HepG2 (cell line): ENCODE results near the gene PRR12. TPM values are rescaled to one million over a fixed set of nuclear protein-coding genes. Genes with fewer than 3 reads are reported as not detected.
A peak's percentile ranks its signal among the peaks of the same experiment; 100 is the strongest.

ENCODE experiments used
- MAFG ChIP-seq: sonication (generic); formaldehyde crosslinking; IDR thresholded peaks from 2 replicates; pipeline ENCODE4 v1.5.1; 2020; ENCODE audit warnings: mild to moderate bottlenecking, missing genetic modification reagents
- PHF20 ChIP-seq: sonication (generic); formaldehyde crosslinking; IDR thresholded peaks from 2 replicates; pipeline ENCODE4 v1.5.0; 2020; ENCODE audit warnings: mild to moderate bottlenecking, missing genetic modification reagents
- PHF21A ChIP-seq: sonication (generic); formaldehyde crosslinking; IDR thresholded peaks from 2 replicates; pipeline ENCODE4 v1.5.0; 2020; ENCODE audit warnings: mild to moderate bottlenecking, missing genetic modification reagents
- RELA ChIP-seq: sonication (generic); formaldehyde crosslinking; IDR thresholded peaks from 2 replicates; pipeline ENCODE4 v1.4.0; 2020; ENCODE audit warnings: missing genetic modification reagents
- SMC3 ChIP-seq: IDR thresholded peaks from 2 replicates; pipeline ENCODE4 v1.6.1; 2011; ENCODE audit warnings: low read length, improper control_type of control experiment
- SP1 ChIP-seq, 2 experiments: fragments of 450-650 bp in 1 of 2; sonication (generic) in 1 of 2; formaldehyde crosslinking in 1 of 2; IDR thresholded peaks; 2 replicates each; pipeline versions ENCODE4 v1.4.0 to v1.6.1; 2016 to 2020; ENCODE audit warnings: missing genetic modification reagents in 1 of 2
- SRSF4 ChIP-seq: fragments of 200-400 bp; formaldehyde crosslinking; IDR thresholded peaks from one replicate; pipeline ENCODE4 v1.6.1; 2018; ENCODE audit warnings: mild to moderate bottlenecking, low read depth, low read length, moderate library complexity; ENCODE audit not compliant: poor library complexity, severe bottlenecking
- ZNF331 ChIP-seq: sonication (generic); formaldehyde crosslinking; IDR thresholded peaks from 2 replicates; pipeline ENCODE4 v1.4.0; 2020; ENCODE audit warnings: missing genetic modification reagents
- ZNF501 ChIP-seq: sonication (generic); formaldehyde crosslinking; IDR thresholded peaks from 2 replicates; pipeline ENCODE4 v1.5.1; 2020; ENCODE audit warnings: mild to moderate bottlenecking, moderate library complexity, missing genetic modification reagents
- ZNF562 ChIP-seq: sonication (generic); formaldehyde crosslinking; IDR thresholded peaks from 2 replicates; pipeline ENCODE4 v1.8.0; 2022; ENCODE audit warnings: missing genetic modification reagents, borderline replicate concordance
- ZNF7 ChIP-seq: IDR thresholded peaks from 2 replicates; pipeline ENCODE4 v1.6.1; 2016; ENCODE audit warnings: missing biosample characterization, missing genetic modification reagents
- polyA plus RNA-seq, 8 experiments: library from polyadenylated mRNA; depleted of rRNA in 3 of 8; stranded (reverse) in 7 of 8; unstranded in 1 of 8; fragments of >200 nt; fragmentation: Illumina TruSeq in 4 of 8; extraction: Trizol in 4 of 8; gene quantifications; 2 replicates each; pipeline versions ENCODE4 v1.2.1 to v1.2.3, GENCODE V29; 2011 to 2016; ENCODE audit warnings: low read depth in 4 of 8, missing spikeins in 1 of 8, mixed read lengths in 1 of 8; ENCODE audit not compliant: insufficient read depth in 1 of 8
- total RNA-seq, 5 experiments: library from RNA; depleted of rRNA; stranded (reverse); fragments of >200 nt; fragmentation: Illumina TruSeq; extraction: Trizol; gene quantifications; 2 replicates each; pipeline ENCODE4 v1.2.3, GENCODE V29; 2016; ENCODE audit warnings: low read depth in 1 of 5
- TF ChIP-seq, protein P1 (sequence below): sonication (generic); formaldehyde crosslinking; IDR thresholded peaks from 2 replicates; pipeline ENCODE4 v1.9.0; 2021; ENCODE audit warnings: missing genetic modification reagents, borderline replicate concordance
- TF ChIP-seq, protein P2 (sequence below): sonication (generic); formaldehyde crosslinking; IDR thresholded peaks from 2 replicates; pipeline ENCODE4 v1.8.1; 2023; ENCODE audit warnings: mild to moderate bottlenecking, inconsistent platforms, moderate library complexity, missing genetic modification reagents, borderline replicate concordance
- TF ChIP-seq, protein P3 (sequence below): sonication (generic); formaldehyde crosslinking; IDR thresholded peaks from 2 replicates; pipeline ENCODE4 v1.5.0; 2020; ENCODE audit warnings: mild to moderate bottlenecking, missing genetic modification reagents, borderline replicate concordance
- TF ChIP-seq, protein P4 (sequence below): sonication (generic); formaldehyde crosslinking; conservative IDR thresholded peaks from 2 replicates; pipeline ENCODE4 v1.4.0; 2020; ENCODE audit warnings: missing genetic modification reagents
- TF ChIP-seq, protein P5 (sequence below): IDR thresholded peaks from 2 replicates; pipeline ENCODE4 v1.6.1; 2012; ENCODE audit warnings: low read depth, low read length, improper control_type of control experiment
- TF ChIP-seq, protein P6 (sequence below): IDR thresholded peaks from 2 replicates; pipeline ENCODE4 v1.6.1; 2016; ENCODE audit warnings: low read depth

PRR12 gene
- total and polyA plus RNA-seq, 2 of the 13 experiments (the other 11 are each of a cell fraction or from before 2014, with no cell fraction given), result 0.62 to 1.5 TPM

DNA sequence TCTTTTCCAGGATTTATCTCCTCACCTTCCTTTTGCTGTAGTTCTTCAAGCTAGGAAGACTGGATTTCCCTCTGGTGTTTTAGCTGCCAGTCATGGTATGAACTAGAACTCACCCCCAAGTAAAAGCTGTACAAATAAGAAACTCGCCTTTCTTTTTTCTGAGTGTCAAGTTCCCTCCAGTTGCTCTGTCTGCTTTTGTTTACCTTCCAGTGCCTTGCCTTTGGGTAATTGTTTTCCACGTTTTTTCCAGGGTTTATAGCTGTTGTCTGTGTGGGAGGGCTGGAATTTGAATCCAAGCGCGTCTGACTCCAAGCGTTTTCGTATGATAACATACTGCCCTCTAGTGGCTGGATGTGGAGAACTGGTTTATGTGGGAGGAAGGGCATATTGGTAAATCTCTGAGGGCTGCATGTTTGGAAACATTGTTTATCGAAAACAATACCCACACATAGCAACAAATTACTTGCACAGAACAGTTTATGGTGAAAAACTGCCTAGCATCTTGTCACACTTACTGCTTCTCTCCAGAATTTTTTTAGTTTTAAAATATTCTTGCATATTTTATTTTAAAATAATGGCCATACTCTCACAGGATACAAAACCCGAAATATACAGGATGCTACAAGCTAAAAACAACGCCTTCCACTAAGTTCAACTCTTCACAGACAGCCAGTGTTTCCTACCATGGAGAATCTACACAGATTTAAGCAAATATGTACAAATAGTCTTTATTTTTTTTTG is 44.0 kb upstream of the PRR12 start (continued):
- TF ChIP-seq ZNF7 (CRISPR knock-in tag) (no peak), MAFG (CRISPR knock-in tag) (no peak), PHF21A (no peak), ZNF562 (CRISPR knock-in tag) (no peak), SRSF4 (no peak), SMC3 (peak; percentile 94), ZNF501 (CRISPR knock-in tag) (no peak), PHF20 (CRISPR knock-in tag) (no peak), RELA (CRISPR knock-in tag) (no peak), SP1 (IDR thresholded peaks at IDR 0.05) (no peak), SP1 (CRISPR knock-in tag; IDR thresholded peaks at IDR 0.05) (no peak), ZNF331 (no peak)
- TF ChIP-seq, protein P1, sequence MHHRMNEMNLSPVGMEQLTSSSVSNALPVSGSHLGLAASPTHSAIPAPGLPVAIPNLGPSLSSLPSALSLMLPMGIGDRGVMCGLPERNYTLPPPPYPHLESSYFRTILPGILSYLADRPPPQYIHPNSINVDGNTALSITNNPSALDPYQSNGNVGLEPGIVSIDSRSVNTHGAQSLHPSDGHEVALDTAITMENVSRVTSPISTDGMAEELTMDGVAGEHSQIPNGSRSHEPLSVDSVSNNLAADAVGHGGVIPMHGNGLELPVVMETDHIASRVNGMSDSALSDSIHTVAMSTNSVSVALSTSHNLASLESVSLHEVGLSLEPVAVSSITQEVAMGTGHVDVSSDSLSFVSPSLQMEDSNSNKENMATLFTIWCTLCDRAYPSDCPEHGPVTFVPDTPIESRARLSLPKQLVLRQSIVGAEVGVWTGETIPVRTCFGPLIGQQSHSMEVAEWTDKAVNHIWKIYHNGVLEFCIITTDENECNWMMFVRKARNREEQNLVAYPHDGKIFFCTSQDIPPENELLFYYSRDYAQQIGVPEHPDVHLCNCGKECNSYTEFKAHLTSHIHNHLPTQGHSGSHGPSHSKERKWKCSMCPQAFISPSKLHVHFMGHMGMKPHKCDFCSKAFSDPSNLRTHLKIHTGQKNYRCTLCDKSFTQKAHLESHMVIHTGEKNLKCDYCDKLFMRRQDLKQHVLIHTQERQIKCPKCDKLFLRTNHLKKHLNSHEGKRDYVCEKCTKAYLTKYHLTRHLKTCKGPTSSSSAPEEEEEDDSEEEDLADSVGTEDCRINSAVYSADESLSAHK, result no peak
- TF ChIP-seq, protein P2, sequence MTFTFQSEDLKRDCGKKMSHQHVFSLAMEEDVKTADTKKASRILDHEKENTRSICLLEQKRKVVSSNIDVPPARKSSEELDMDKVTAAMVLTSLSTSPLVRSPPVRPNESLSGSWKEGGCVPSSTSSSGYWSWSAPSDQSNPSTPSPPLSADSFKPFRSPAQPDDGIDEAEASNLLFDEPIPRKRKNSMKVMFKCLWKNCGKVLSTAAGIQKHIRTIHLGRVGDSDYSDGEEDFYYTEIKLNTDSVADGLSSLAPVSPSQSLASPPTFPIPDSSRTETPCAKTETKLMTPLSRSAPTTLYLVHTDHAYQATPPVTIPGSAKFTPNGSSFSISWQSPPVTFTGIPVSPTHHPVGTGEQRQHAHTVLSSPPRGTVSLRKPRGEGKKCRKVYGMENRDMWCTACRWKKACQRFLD (CRISPR knock-in tag), result no peak
- TF ChIP-seq, protein P3, sequence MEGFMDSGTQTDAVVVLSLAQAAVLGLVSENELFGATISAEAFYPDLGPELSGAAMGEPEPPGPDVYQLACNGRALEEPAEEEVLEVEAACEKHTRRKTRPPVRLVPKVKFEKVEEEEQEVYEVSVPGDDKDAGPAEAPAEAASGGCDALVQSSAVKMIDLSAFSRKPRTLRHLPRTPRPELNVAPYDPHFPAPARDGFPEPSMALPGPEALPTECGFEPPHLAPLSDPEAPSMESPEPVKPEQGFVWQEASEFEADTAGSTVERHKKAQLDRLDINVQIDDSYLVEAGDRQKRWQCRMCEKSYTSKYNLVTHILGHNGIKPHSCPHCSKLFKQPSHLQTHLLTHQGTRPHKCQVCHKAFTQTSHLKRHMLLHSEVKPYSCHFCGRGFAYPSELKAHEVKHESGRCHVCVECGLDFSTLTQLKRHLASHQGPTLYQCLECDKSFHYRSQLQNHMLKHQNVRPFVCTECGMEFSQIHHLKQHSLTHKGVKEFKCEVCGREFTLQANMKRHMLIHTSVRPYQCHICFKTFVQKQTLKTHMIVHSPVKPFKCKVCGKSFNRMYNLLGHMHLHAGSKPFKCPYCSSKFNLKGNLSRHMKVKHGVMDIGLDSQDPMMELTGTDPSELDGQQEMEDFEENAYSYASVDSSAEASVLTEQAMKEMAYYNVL (CRISPR knock-in tag), result no peak
- TF ChIP-seq, protein P4, sequence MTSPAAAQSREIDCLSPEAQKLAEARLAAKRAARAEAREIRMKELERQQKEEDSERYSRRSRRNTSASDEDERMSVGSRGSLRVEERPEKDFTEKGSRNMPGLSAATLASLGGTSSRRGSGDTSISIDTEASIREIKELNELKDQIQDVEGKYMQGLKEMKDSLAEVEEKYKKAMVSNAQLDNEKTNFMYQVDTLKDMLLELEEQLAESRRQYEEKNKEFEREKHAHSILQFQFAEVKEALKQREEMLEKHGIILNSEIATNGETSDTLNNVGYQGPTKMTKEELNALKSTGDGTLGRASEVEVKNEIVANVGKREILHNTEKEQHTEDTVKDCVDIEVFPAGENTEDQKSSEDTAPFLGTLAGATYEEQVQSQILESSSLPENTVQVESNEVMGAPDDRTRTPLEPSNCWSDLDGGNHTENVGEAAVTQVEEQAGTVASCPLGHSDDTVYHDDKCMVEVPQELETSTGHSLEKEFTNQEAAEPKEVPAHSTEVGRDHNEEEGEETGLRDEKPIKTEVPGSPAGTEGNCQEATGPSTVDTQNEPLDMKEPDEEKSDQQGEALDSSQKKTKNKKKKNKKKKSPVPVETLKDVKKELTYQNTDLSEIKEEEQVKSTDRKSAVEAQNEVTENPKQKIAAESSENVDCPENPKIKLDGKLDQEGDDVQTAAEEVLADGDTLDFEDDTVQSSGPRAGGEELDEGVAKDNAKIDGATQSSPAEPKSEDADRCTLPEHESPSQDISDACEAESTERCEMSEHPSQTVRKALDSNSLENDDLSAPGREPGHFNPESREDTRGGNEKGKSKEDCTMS, result no peak
- TF ChIP-seq, protein P5, sequence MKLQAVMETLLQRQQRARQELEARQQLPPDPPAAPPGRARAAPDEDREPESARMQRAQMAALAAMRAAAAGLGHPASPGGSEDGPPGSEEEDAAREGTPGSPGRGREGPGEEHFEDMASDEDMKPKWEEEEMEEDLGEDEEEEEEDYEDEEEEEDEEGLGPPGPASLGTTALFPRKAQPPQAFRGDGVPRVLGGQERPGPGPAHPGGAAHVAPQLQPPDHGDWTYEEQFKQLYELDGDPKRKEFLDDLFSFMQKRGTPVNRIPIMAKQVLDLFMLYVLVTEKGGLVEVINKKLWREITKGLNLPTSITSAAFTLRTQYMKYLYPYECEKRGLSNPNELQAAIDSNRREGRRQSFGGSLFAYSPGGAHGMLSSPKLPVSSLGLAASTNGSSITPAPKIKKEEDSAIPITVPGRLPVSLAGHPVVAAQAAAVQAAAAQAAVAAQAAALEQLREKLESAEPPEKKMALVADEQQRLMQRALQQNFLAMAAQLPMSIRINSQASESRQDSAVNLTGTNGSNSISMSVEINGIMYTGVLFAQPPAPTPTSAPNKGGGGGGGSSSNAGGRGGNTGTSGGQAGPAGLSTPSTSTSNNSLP, result peak; percentile 42; the same call in 1 of the 2 replicates
- TF ChIP-seq, protein P6, sequence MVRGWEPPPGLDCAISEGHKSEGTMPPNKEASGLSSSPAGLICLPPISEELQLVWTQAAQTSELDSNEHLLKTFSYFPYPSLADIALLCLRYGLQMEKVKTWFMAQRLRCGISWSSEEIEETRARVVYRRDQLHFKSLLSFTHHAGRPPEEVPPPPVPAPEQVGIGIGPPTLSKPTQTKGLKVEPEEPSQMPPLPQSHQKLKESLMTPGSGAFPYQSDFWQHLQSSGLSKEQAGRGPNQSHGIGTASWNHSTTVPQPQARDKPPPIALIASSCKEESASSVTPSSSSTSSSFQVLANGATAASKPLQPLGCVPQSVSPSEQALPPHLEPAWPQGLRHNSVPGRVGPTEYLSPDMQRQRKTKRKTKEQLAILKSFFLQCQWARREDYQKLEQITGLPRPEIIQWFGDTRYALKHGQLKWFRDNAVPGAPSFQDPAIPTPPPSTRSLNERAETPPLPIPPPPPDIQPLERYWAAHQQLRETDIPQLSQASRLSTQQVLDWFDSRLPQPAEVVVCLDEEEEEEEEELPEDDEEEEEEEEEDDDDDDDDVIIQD (CRISPR knock-in tag), result 0 out of 2 replicates have a peak, but pooled peaks have one; percentile 22
